Keratinocyte (primary cell): ENCODE measurements around the gene ACACA. TPM values are rescaled to one million over a fixed set of nuclear protein-coding genes. Genes with fewer than 3 reads are reported as not detected.

Source experiments
- DNase-seq: peaks from one replicate; pipeline ENCODE4 v3.0.0-alpha.2; 2011; ENCODE audit warnings: low read depth, missing footprints, low spot score
- FAIRE-seq: peaks from 2 replicates; lab custom pipeline; 2011; peaks lifted over from hg19 to GRCh38; lab: Jason Lieb, UNC
- H2AFZ ChIP-seq: 2 replicates; pipeline ENCODE4 v1.6.0; 2012; ENCODE audit warnings: low read length, control low read depth, inconsistent platforms; ENCODE audit not compliant: control insufficient read depth
- H3K27ac ChIP-seq: 2 replicates; pipeline ENCODE4 v1.5.1; 2011; ENCODE audit warnings: low read length; ENCODE audit not compliant: control insufficient read depth, insufficient read depth
- H3K27me3 ChIP-seq: 3 replicates; pipeline ENCODE4 v1.6.0; 2011; ENCODE audit warnings: low read length; ENCODE audit not compliant: control insufficient read depth, insufficient read depth; ENCODE audit errors: extremely low read depth
- H3K36me3 ChIP-seq, 2 experiments: 2 replicates in 1 of 2; 3 replicates in 1 of 2; pipeline ENCODE4 v1.5.1; 2011; ENCODE audit warnings: low read length in 2 of 2, mild to moderate bottlenecking in 1 of 2; ENCODE audit not compliant: control insufficient read depth in 2 of 2, insufficient read depth in 2 of 2; ENCODE audit errors: extremely low read depth in 1 of 2
- H3K4me1 ChIP-seq: 3 replicates; pipeline ENCODE4 v1.5.1; 2011; ENCODE audit warnings: low read length; ENCODE audit not compliant: control insufficient read depth, insufficient read depth; ENCODE audit errors: extremely low read depth
- H3K4me2 ChIP-seq: 3 replicates; pipeline ENCODE4 v1.6.0; 2011; ENCODE audit warnings: low read depth, low read length; ENCODE audit not compliant: control insufficient read depth, insufficient read depth; ENCODE audit errors: extremely low read depth
- H3K4me3 ChIP-seq, 3 experiments: fragments of 200-600 bp in 1 of 3; sonication (generic) in 1 of 3; 2 replicates in 2 of 3; 3 replicates in 1 of 3; pipeline ENCODE4 v1.5.1; 2011 to 2016; ENCODE audit warnings: low read length in 3 of 3, mild to moderate bottlenecking in 3 of 3, control low read depth in 2 of 3, inconsistent platforms in 1 of 3, low read depth in 1 of 3, mixed read lengths in 1 of 3, mixed run types in 1 of 3, moderate library complexity in 1 of 3; ENCODE audit not compliant: control insufficient read depth in 2 of 3, insufficient read depth in 2 of 3; ENCODE audit errors: extremely low read depth in 1 of 3
- H3K79me2 ChIP-seq: 2 replicates; pipeline ENCODE4 v1.6.0; 2012; ENCODE audit warnings: low read length; ENCODE audit not compliant: control insufficient read depth, insufficient read depth
- H3K9ac ChIP-seq: 3 replicates; pipeline ENCODE4 v1.6.0; 2011; ENCODE audit warnings: low read length; ENCODE audit not compliant: control insufficient read depth, insufficient read depth; ENCODE audit errors: extremely low read depth
- H3K9me1 ChIP-seq: 3 replicates; pipeline ENCODE4 v1.6.0; 2011; ENCODE audit warnings: low read length; ENCODE audit not compliant: control insufficient read depth, insufficient read depth; ENCODE audit errors: extremely low read depth
- H3K9me3 ChIP-seq: 2 replicates; pipeline ENCODE4 v1.5.1; 2012; ENCODE audit warnings: low read depth, low read length; ENCODE audit not compliant: control insufficient read depth
- H4K20me1 ChIP-seq: 3 replicates; pipeline ENCODE4 v1.6.0; 2011; ENCODE audit warnings: low read length; ENCODE audit not compliant: control insufficient read depth, insufficient read depth; ENCODE audit errors: extremely low read depth
- CTCF ChIP-seq, 3 experiments: IDR thresholded peaks in 1 of 3; conservative IDR thresholded peaks in 1 of 3; optimal IDR thresholded peaks in 1 of 3; 2 replicates in 2 of 3; 3 replicates in 1 of 3; pipeline versions ENCODE3 to v1.5.1; 2011; ENCODE audit warnings: low read length in 3 of 3, mild to moderate bottlenecking in 3 of 3, moderate library complexity in 2 of 3, control low read depth in 1 of 3, inconsistent platforms in 1 of 3; ENCODE audit not compliant: insufficient read depth in 2 of 3; ENCODE audit errors: extremely low read depth in 1 of 3
- EZH2 ChIP-seq: IDR thresholded peaks from one replicate; pipeline ENCODE4 v1.6.1; 2012; ENCODE audit warnings: inconsistent platforms, mild to moderate bottlenecking, low read length, moderate library complexity
- dilution Hi-C: fragments of 300-500 bp; cut with MboI; formaldehyde crosslinking; loops from one replicate; pipeline ENCODE4 v1.7.0; 2020; ENCODE audit warnings: low sequenced_read_pairs; ENCODE audit not compliant: extremely low pct_ligation_motif_present
- polyA plus RNA-seq, 5 experiments: library from polyadenylated mRNA; depleted of rRNA in 3 of 5; stranded (reverse) in 3 of 5; stranded (forward) in 1 of 5; unstranded in 1 of 5; fragments of >200 nt; gene quantifications; 1 replicate in 1 of 5; 2 replicates in 3 of 5; 3 replicates in 1 of 5; pipeline versions ENCODE4 v1.2.1 to v1.2.3, GENCODE V29; 2011 to 2012; ENCODE audit warnings: missing spikeins in 2 of 5, low read depth in 1 of 5, low replicate concordance in 1 of 5

ACACA gene
- polyA plus RNA-seq, 1 donor (not counting 4 experiments of a cell fraction or from before 2014, with no cell fraction given) = 85.8 TPM

GRCh38 chr17:37088459-37088858 is 318.2 kb downstream of the ACACA start:
- Histone ChIP-seq H3K27me3 (no peaks in the 10 kb centered on the region), H3K9me3 (no peaks in the 10 kb centered on the region), H3K36me3 (peaks cover 38 to 44% of the 10 kb centered on the region in 2 experiments), H3K4me2 (no peak overlapping the region), H3K79me2 (no peaks in the 10 kb centered on the region), H3K9ac (no peak overlapping the region), H3K9me1 (no peaks in the 10 kb centered on the region), H4K20me1 (no peaks in the 10 kb centered on the region), H3K4me1 (peaks cover 4% of the 10 kb centered on the region), H3K27ac (no peak overlapping the region), H3K4me3 (no peak overlapping the region), H2AFZ (no peak overlapping the region)
- DNase-seq (no peak), FAIRE-seq (no peak)
- dilution Hi-C loops = no loop called here
- TF ChIP-seq EZH2 (no peak), CTCF (optimal IDR thresholded peaks at IDR 0.05 in 1 of 3, IDR thresholded peaks at IDR 0.05 in 1 of 3, conservative IDR thresholded peaks at IDR 0.05 in 1 of 3; ENCODE audit: extremely low read depth in 1 of 3, insufficient read depth in 2 of 3, low read length in 3 of 3) (no peak)

DNA sequence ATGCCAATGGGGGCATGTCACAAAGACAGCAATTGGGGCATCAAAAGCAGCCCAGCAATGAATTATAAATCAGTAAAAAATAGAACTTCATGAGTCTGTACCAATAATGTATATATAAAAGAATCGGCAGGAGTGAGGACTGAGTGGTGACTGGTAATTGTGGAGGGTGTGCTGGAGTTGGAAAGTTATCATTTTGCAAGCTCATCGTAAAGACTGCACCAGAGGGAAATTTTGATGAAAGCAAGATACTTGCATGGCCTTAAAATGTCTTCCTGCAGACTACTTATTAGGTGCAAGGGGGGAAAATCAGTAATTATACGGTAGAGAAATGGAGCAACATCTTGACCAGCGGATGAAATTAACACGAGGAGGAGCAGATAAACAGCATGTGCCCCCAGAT is 319.0 kb downstream of the ACACA start:
- no peak overlapping the region for H2AFZ ChIP-seq
- TF ChIP-seq CTCF (optimal IDR thresholded peaks at IDR 0.05 in 1 of 3, IDR thresholded peaks at IDR 0.05 in 1 of 3, conservative IDR thresholded peaks at IDR 0.05 in 1 of 3; ENCODE audit: extremely low read depth in 1 of 3, insufficient read depth in 2 of 3, low read length in 3 of 3) (no peak), EZH2 (no peak)
- no peak overlapping the region for H3K27ac ChIP-seq
- no peaks in the 10 kb centered on the region for H4K20me1 ChIP-seq
- no peak overlapping the region for H3K4me3 ChIP-seq
- H3K36me3 ChIP-seq = peaks cover 38 to 41% of the 10 kb centered on the region in 2 experiments
- no peaks in the 10 kb centered on the region for H3K9me3 ChIP-seq
- H3K79me2 ChIP-seq = no peaks in the 10 kb centered on the region
- H3K9me1 ChIP-seq = no peaks in the 10 kb centered on the region
- no peak overlapping the region for H3K9ac ChIP-seq
- FAIRE-seq (no peak), DNase-seq (no peak)
- H3K4me1 ChIP-seq = peaks cover 4% of the 10 kb centered on the region
- no peaks in the 10 kb centered on the region for H3K27me3 ChIP-seq
- H3K4me2 ChIP-seq = no peak overlapping the region
- dilution Hi-C loops = no loop called here
